ENCODE data around the gene TMEM140. TPM values are rescaled to one million over a fixed set of nuclear protein-coding genes. Genes with fewer than 3 reads are reported as not detected.

The TMEM140 gene
- total RNA-seq, 1 experiment from 2014 or later, result 0.40 TPM

DNA sequence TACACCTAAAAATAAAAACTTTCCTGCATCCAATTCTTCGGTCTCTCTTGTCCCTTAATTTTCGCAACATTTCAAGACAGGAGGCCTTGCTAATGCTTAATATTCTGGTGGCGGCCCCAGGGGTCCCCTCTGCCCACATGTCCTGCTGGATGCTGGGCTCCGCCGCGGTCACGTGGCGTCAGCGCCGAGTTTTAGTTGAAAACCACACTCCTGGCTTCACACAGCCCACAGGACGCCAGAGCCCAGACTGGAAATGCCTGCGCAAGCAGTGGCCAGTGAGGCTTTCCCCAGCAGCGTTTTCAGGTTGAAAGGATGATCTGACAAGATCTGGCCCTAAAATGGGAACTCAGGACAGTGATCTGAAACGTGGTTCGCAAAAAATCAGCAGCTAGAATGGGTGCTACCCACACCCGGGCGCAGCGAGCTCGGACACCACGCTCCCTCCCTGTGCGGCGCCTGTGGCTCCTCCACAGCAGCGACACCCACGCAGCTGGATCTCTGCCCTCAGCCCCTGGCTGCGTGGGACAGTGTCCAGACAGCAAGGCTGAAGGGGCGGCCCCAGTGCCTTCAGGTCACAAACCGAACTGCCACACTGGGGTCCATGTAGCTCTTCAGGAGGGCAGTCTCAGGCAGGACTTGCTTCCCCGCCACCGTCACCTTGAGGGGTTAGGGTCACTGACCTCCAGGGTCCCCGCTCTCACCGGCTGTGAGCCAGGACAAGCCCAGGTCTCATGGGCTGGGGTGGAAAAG, 34.2 kb downstream of the TMEM140 start:
- no peaks in the 10 kb centered on the region for H3K27me3 ChIP-seq
- no peaks in the 10 kb centered on the region; the same call in 1 of the 2 replicates for H3K9me3 ChIP-seq
- no peak overlapping the region for H3K4me3 ChIP-seq
- no peaks in the 10 kb centered on the region for H3K36me3 ChIP-seq
- DNase-seq, result no peak

GRCh38 chr7:135183478-135183877, 35.6 kb downstream of the TMEM140 start:
- Histone ChIP-seq H3K4me3 (no peak overlapping the region), H3K27me3 (no peaks in the 10 kb centered on the region), H3K36me3 (no peaks in the 10 kb centered on the region), H3K9me3 (no peaks in the 10 kb centered on the region; the same call in 1 of the 2 replicates)
- no peak for DNase-seq

- no peak for DNase-seq
- Histone ChIP-seq H3K9me3 (no peaks in the 10 kb centered on the region; the same call in 1 of the 2 replicates), H3K27me3 (no peaks in the 10 kb centered on the region), H3K36me3 (no peaks in the 10 kb centered on the region), H3K4me3 (no peak overlapping the region)
Observed at GRCh38 chr7:135184254-135184841, 36.5 kb downstream of the TMEM140 start.

- Histone ChIP-seq H3K36me3 (no peaks in the 10 kb centered on the region), H3K4me3 (no peak overlapping the region), H3K27me3 (no peaks in the 10 kb centered on the region), H3K9me3 (no peaks in the 10 kb centered on the region; the same call in 1 of the 2 replicates)
- no peak for DNase-seq
Observed at GRCh38 chr7:135185471-135186260, 37.8 kb downstream of the TMEM140 start.

GRCh38 chr7:135186261-135186540, 38.3 kb downstream of the TMEM140 start:
- no peaks in the 10 kb centered on the region for H3K27me3 ChIP-seq
- H3K9me3 ChIP-seq, result no peaks in the 10 kb centered on the region; the same call in 1 of the 2 replicates
- no peak overlapping the region for H3K4me3 ChIP-seq
- no peaks in the 10 kb centered on the region for H3K36me3 ChIP-seq
- no peak for DNase-seq

GRCh38 chr7:135186841-135187253, 39.0 kb downstream of the TMEM140 start:
- no peak overlapping the region for H3K4me3 ChIP-seq
- DNase-seq, result no peak
- H3K27me3 ChIP-seq, result no peaks in the 10 kb centered on the region
- H3K36me3 ChIP-seq, result no peaks in the 10 kb centered on the region
- no peaks in the 10 kb centered on the region for H3K9me3 ChIP-seq

DNA sequence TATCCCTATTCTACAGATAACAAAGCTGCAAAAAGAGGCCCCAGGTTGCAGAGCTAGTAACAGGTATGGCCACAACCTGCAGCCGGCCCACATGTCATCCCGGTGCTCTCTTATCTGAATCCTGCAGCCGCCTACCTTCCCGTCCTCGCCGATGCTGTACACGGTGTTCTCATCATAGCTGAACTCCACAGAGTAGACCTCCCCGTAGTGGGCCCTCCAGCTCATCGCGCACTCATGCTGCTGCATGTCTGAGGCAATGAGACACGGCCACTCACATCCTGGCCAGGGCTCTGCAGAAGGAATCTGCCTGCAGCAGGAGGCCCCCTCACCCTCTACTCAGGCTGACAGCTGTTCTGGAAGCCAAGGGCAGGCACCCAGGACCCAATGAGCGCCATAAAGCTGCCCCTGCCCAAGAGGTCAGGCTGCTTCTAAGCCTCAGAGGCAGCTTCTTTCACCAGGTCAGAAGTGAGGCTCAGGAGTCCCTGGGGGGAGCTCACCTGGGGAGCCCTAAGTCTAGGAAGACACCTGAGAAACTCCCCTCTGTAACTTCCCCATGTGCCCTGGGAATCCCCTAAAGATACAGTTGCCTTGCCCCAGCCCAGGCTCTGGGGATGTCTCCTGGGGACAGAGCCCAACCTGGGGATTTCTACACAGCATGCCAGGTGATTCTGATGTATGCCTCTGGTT, 40.6 kb downstream of the TMEM140 start:
- Histone ChIP-seq H3K27me3 (no peaks in the 10 kb centered on the region), H3K9me3 (no peaks in the 10 kb centered on the region), H3K36me3 (no peaks in the 10 kb centered on the region), H3K4me3 (no peak overlapping the region)
- DNase-seq, result no peak

DNA sequence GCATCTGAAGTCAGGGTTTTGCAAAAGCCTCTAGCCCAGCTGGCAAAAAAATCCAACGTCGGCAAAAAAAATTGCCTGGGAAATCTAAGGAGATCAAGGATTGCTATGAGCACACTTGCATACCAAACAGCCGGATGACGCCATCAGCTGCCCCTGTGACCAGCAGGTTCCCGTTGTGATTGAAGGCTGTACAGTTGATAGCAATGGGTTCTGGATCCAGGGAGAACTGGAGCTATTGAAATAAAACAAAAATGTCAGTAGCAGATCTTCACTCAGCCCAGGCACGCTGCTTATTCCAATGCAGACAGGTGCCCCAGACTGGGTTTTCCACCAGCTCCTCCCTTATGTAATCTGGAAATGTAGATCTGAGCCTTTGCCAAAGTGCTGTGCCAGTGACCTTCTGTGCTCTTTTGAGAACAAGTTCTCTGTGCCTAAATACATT, 41.4 kb downstream of the TMEM140 start:
- DNase-seq, result no peak
- no peak overlapping the region for H3K4me3 ChIP-seq
- no peaks in the 10 kb centered on the region for H3K36me3 ChIP-seq
- no peaks in the 10 kb centered on the region for H3K27me3 ChIP-seq
- H3K9me3 ChIP-seq, result no peaks in the 10 kb centered on the region

DNA sequence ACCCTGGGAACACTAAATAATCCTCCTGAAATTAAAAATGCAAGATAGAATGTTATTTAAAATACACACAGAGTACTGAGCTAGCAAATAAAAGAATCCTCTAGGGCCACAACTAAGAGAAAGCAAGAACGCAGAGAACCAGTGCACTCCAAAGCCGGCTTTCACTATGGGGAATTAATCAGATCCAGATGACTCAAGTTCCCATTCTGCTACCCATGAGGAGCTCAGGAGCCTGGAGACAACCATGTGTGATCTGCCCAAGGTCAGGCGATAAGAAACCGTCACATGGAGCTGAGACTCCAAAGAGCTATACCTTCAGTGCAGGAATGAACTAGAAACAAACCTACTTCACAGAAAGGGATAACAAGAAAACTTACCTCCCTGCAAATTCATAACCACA, 42.1 kb downstream of the TMEM140 start:
- DNase-seq, result no peak
- H3K4me3 ChIP-seq, result no peak overlapping the region
- no peaks in the 10 kb centered on the region for H3K36me3 ChIP-seq
- H3K27me3 ChIP-seq, result no peaks in the 10 kb centered on the region
- no peaks in the 10 kb centered on the region for H3K9me3 ChIP-seq

- no peaks in the 10 kb centered on the region for H3K27me3 ChIP-seq
- no peak overlapping the region for H3K4me3 ChIP-seq
- H3K36me3 ChIP-seq, result no peaks in the 10 kb centered on the region
- DNase-seq, result no peak
- no peaks in the 10 kb centered on the region for H3K9me3 ChIP-seq
Observed at GRCh38 chr7:135190703-135191102, 42.8 kb downstream of the TMEM140 start.

DNA sequence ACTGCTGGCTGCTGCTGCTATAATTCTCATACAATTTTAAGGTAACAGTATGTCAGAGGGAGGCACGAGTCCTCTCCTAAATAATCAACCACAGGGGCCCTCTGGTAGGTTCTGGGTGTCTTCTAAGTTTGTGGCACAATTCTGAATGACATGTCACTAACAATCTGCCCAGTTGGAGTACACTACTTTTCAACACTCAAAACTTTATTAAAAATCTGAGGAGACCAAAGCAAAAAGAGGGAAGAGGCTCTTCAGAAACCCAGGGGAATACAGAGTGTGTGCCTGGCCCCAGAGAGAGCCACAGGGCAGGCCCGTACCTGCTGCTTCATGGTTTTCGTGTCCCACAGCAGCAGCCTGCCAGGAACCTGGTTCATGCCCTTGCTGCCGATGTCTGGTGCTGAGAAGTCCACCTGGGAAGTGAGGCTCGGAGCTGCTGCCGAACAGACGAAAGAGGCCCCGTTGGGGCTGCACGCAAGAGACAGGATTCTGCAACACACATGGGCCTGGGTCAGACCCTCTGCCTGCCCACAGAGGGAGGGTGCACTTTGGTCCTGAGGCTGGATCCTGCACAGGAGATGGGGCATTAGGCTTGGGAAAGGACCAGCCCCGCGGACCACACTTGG, 45.2 kb downstream of the TMEM140 start:
- H3K4me3 ChIP-seq, result no peak overlapping the region
- no peaks in the 10 kb centered on the region for H3K9me3 ChIP-seq
- H3K36me3 ChIP-seq, result no peaks in the 10 kb centered on the region
- no peak for DNase-seq
- no peaks in the 10 kb centered on the region for H3K27me3 ChIP-seq

DNA sequence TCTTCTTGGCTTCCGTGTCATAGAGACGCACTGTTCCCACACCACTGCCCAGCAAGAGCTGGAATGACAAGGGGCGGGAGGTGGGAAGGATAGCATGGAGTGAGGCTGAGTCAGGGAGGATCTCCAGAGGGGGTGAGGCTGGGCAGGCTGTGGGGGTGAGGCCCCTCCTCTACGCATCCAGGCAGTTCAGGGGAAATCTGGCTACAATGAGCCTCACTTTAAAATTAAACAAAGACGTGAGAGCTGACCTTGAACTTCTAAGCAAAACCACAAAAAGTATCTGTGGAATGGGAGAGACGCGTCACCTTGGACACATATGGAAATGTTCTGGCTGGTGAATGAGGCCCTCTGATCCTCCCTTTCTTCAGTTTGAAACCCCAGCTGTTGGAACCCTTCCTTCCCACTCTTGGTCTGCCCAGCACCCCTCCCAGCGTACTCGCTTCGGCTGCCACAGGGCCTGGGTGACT, 45.8 kb downstream of the TMEM140 start:
- Histone ChIP-seq H3K27me3 (no peaks in the 10 kb centered on the region), H3K4me3 (no peak overlapping the region), H3K9me3 (no peaks in the 10 kb centered on the region), H3K36me3 (no peaks in the 10 kb centered on the region)
- DNase-seq, result no peak

- H3K9me3 ChIP-seq, result no peaks in the 10 kb centered on the region
- no peak overlapping the region for H3K4me3 ChIP-seq
- no peak for DNase-seq
- no peaks in the 10 kb centered on the region for H3K36me3 ChIP-seq
- H3K27me3 ChIP-seq, result no peaks in the 10 kb centered on the region
Observed at GRCh38 chr7:135194494-135195095, 46.7 kb downstream of the TMEM140 start.

GRCh38 chr7:135195156-135195555, 47.3 kb downstream of the TMEM140 start:
- no peaks in the 10 kb centered on the region for H3K27me3 ChIP-seq
- H3K36me3 ChIP-seq, result no peaks in the 10 kb centered on the region
- no peak for DNase-seq
- no peak overlapping the region for H3K4me3 ChIP-seq
- no peaks in the 10 kb centered on the region for H3K9me3 ChIP-seq

DNA sequence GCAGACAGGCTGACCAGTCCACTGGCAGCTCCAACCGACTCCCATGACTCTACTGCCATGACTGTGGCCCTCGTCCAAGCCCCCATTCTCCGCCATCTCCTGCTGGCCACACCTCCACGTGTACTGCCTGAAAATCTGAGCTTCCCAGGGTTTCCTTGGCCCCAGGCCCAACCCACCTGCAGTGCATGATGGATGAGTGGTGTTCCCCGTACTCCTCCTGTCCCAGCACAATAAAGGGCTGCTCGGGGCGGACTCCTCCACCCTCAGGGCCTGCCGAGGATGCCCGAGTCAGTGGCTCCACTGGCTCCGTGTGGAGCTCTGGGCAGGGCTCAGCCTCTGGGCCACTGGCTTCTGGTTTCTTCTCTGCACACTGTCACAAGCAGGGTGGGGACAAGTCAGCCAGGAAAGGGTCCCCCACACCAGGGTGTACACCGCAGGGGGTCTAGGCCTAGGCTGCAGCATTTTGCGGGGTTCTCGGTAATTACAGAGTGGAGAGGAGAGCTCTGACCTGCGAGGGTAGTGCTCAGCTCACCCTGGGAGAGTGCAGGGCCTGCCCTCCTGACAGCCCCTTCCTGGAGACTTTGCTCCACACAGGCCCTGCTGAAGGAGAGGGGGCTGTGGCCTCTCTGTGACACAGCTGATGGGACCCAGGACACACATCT, 48.2 kb downstream of the TMEM140 start:
- Histone ChIP-seq H3K4me3 (no peak overlapping the region), H3K36me3 (no peaks in the 10 kb centered on the region), H3K9me3 (no peaks in the 10 kb centered on the region), H3K27me3 (no peaks in the 10 kb centered on the region)
- DNase-seq, result no peak

DNA sequence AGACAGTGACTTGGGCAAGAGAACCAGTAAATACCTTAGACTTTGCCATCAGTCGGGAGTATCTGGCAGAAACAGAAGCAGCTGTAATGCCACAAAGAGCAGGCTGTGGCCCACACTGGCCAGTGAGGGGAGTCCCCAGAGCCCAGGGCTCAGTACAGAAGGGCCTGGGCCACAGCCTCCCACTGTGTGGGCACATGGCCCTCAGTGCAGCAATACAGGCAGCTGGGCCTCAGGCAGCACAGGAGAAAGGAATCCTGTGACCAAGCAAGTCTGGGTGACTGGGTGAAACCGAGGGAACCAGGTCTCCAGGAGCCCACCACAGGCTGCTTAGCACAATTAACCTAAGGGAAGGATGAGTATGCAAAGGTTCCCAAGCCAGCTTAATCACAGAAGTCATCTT, 49.5 kb downstream of the TMEM140 start:
- Histone ChIP-seq H3K36me3 (no peaks in the 10 kb centered on the region), H3K27me3 (no peaks in the 10 kb centered on the region), H3K9me3 (no peaks in the 10 kb centered on the region), H3K4me3 (no peak overlapping the region)
- DNase-seq, result no peak

All from MG63 (cell line).